Measurements from ENCODE around the gene FGD1.

GRCh38 chrX:54509400-54509799, 13.4 kb upstream of the FGD1 start:
- TF ChIP-seq CTCF (IDR thresholded peaks at IDR 0.05), result no peak
- no peak for TF ChIP-seq POLR2A (IDR thresholded peaks at IDR 0.05)
